K562 (cell line): ENCODE measurements around the gene ENDOG. TPM values are rescaled to one million over a fixed set of nuclear protein-coding genes. Genes with fewer than 3 reads are reported as not detected.

ENCODE experiments used
- BACH1 ChIP-seq: fragments of 200-800 bp; sonication (Bioruptor generic); IDR thresholded peaks from 2 replicates; pipeline ENCODE4 v1.6.1; 2016; ENCODE audit warnings: missing genetic modification characterization, missing compliant biosample characterization
- CCNT2 ChIP-seq: IDR thresholded peaks from 2 replicates; pipeline ENCODE4 v1.6.1; 2011; ENCODE audit warnings: borderline replicate concordance, low read depth, mild to moderate bottlenecking, moderate library complexity, mixed read lengths, low read length; ENCODE audit not compliant: insufficient read length; ENCODE audit errors: extremely low read depth
- CHD7 ChIP-seq: fragments of 200-600 bp; sonication (generic); IDR thresholded peaks from one replicate; pipeline ENCODE4 v1.6.1; 2012; ENCODE audit warnings: mild to moderate bottlenecking, low read depth, low read length, inconsistent platforms
- CUX1 ChIP-seq: fragments of 200-800 bp; sonication (Bioruptor generic); IDR thresholded peaks from 2 replicates; pipeline ENCODE4 v1.6.1; 2016; ENCODE audit warnings: missing genetic modification characterization, missing compliant biosample characterization
- NCOA2 ChIP-seq, 2 experiments: fragments of 450-650 bp; IDR thresholded peaks; 2 replicates each; pipeline ENCODE4 v1.6.1; 2018; ENCODE audit warnings: mild to moderate bottlenecking in 2 of 2, moderate library complexity in 1 of 2; ENCODE audit not compliant: partially characterized antibody in 2 of 2
- NFATC3 ChIP-seq: fragments of 450-650 bp; IDR thresholded peaks from 2 replicates; pipeline ENCODE4 v1.6.1; 2017; ENCODE audit warnings: mild to moderate bottlenecking
- SIN3B ChIP-seq: fragments of 450-650 bp; IDR thresholded peaks from 2 replicates; pipeline ENCODE4 v1.6.1; 2017; ENCODE audit warnings: low read depth, mild to moderate bottlenecking, moderate library complexity
- ZNF431 ChIP-seq: sonication (generic); formaldehyde crosslinking; IDR thresholded peaks from 2 replicates; pipeline ENCODE4 v1.8.0; 2022; ENCODE audit warnings: mild to moderate bottlenecking, missing genetic modification reagents
- ZNF583 ChIP-seq: fragments of 250-450 bp; sonication (Bioruptor Pico); IDR thresholded peaks from 2 replicates; pipeline ENCODE4 v1.4.0; 2020
- polyA plus RNA-seq, 8 experiments: library from polyadenylated mRNA; depleted of rRNA in 4 of 8; stranded (reverse) in 5 of 8; unstranded in 3 of 8; fragments of >200 nt; fragmentation: Nextera tagmentation in 2 of 8; fragmentation: Illumina TruSeq in 1 of 8; extraction: Ambion mirVana in 2 of 8; extraction: Trizol in 1 of 8; gene quantifications; 2 replicates each; pipeline versions ENCODE4 v1.2.1 to v1.2.3, GENCODE V29; 2011 to 2014; ENCODE audit warnings: inconsistent platforms in 1 of 8, missing spikeins in 1 of 8
- total RNA-seq, 7 experiments: library from RNA; depleted of rRNA in 6 of 7; stranded (reverse); fragments of >200 nt in 6 of 7; fragmentation: Illumina TruSeq in 2 of 7; extraction: Trizol in 2 of 7; gene quantifications; 2 replicates each; pipeline versions ENCODE4 v1.2.1 to v1.2.3, GENCODE V29; 2011 to 2021; ENCODE audit warnings: low replicate concordance in 1 of 7

Gene ENDOG
- total and polyA plus RNA-seq, 9 of the 15 experiments (the other 6 are each of a cell fraction or from before 2014, with no cell fraction given): 1.2 to 91.0 (median 25.5) TPM

DNA sequence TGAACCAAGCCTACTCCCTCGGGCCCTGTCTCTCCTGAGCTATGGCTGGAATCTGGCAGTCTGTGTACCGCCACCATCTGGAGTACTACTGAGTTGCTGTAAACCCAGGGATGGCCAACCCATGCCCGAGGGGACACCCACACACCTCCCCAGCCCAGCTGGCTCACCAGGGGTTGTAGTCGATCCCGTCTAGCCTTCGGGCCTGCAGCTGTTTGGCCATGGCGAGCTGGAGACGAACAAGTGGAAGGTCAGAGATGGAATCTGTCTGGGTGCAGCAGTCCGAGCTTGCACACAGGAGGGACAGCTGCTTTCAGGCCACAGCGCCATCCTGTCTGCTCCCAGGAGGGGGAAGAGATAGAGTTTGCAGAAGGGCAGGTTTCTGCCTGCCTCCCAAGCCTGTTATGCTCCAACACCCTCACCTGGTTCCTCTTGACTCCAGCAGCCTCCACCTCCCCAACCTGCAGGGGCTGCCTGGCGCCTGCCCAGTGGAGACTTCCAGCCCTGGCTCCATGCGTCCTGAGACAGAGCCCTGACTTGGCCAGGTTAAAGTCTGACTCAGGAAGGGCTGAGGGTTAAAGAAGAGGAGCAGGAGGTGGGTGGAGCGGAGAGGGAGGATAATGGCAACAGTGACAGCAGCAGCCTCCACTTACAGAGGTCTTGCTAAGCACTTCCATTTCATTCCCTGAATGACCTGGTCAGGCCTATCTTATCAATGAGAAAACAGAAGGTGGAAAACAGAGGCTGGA, 27.1 kb downstream of the ENDOG start (continued):
- TF ChIP-seq CHD7 (peak; percentile 7), NFATC3 (no peak), BACH1 (tag) (no peak), CUX1 (CRISPR knock-in tag) (no peak), ZNF431 (CRISPR knock-in tag) (no peak), ZNF583 (no peak), SIN3B (no peak), CCNT2 (peak; percentile 28), NCOA2 (IDR thresholded peaks at IDR 0.05; ENCODE audit: partially characterized antibody in 2 of 2) (no peak)
